ENCODE data around the gene DLG4. TPM values are rescaled to one million over a fixed set of nuclear protein-coding genes. Genes with fewer than 3 reads are reported as not detected.

Gene DLG4
- total RNA-seq, 2 experiments from 2014 or later = 9.5 to 9.7 TPM

DNA sequence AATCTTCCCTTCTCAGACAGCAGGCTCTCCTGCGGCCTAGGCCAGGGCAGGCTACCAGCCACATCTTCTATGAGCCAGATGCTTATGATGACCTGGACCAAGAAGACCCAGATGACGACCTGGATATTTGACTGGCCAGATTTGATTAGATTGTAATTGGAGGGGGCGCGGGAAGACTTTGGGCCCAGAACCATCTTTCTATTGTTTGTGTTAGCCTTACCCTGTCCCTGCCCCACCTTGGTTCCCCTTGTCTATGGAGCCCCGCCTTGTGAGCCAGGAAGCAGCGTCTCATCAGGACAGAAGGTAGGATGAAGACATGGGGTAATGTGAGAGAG, 39.9 kb upstream of the DLG4 start:
- ATAC-seq = no peak
- peaks cover 40% of the 10 kb centered on the region for H3K4me1 Mint-ChIP-seq (ENCODE audit: low read depth)
- H3K27me3 Mint-ChIP-seq = peaks cover 18% of the 10 kb centered on the region
- H3K36me3 Mint-ChIP-seq (ENCODE audit: low read depth) = peaks cover 31% of the 10 kb centered on the region
- H3K9me3 Mint-ChIP-seq = no peaks in the 10 kb centered on the region
- intact Hi-C loops (cut with micrococcal nuclease) = no loop called here
- peak overlapping the region; percentile 68 for H3K27ac Mint-ChIP-seq
- ChIA-PET POLR2A (interaction anchor here (0.6 to 1.7 kb wide), 5 partner anchors 8 to 40 kb away, joined by 3 to 6 read pairs (median 4); partner anchors contain the start of genes CTDNEP1 and DLG4), CTCF (interaction anchor here (0.7 to 1.1 kb wide), 2 partner anchors 37 to 39 kb away, joined by 4 to 5 read pairs; no protein-coding TSS in a partner anchor)
- no peak overlapping the region for H3K4me3 Mint-ChIP-seq
- TF ChIP-seq, protein P1, sequence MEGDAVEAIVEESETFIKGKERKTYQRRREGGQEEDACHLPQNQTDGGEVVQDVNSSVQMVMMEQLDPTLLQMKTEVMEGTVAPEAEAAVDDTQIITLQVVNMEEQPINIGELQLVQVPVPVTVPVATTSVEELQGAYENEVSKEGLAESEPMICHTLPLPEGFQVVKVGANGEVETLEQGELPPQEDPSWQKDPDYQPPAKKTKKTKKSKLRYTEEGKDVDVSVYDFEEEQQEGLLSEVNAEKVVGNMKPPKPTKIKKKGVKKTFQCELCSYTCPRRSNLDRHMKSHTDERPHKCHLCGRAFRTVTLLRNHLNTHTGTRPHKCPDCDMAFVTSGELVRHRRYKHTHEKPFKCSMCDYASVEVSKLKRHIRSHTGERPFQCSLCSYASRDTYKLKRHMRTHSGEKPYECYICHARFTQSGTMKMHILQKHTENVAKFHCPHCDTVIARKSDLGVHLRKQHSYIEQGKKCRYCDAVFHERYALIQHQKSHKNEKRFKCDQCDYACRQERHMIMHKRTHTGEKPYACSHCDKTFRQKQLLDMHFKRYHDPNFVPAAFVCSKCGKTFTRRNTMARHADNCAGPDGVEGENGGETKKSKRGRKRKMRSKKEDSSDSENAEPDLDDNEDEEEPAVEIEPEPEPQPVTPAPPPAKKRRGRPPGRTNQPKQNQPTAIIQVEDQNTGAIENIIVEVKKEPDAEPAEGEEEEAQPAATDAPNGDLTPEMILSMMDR (IDR thresholded peaks at IDR 0.05) = no peak
- DNase-seq = no peak

DNA sequence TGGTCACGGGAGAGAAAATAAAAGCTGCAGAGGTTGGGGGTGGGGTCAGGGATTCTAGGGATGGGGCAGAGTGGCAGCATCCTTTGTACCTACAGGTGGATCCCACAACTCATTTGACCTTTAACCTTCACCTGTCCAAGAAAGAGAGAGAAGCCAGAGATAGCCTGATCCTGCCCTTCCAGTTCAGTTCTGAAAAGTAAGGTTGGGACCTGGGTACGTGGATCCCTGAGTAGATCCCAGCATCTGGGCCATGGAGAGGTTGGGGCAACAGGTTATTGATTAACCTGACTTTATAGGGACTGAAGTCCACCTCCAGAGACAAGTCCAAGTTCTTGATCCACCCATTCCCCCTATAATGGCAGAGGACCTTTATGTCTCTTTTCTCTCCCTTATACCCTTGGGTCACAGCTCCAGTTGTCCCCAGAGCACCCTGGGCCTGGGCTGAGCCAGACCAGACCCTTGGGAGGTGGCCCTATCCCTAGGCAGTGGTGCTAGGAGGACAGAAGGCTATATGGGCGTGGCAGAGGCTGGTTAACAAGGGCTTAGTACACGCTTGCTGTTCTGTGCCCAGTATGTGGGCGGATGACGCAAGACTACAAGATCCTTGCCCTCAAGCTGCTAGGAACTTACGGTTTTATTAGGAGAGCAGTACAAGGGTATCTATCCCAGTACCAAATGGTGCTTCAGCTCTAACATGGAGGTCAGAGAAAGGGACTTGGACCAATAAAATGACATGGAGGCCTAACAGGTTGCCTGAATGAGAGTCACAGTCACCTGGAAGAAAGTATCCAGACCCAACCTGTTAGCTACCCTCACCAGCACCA, 39.3 kb upstream of the DLG4 start:
- DNase-seq (peak; percentile 51), ATAC-seq (no peak)
- ChIA-PET POLR2A (interaction anchor here (0.6 to 1.7 kb wide), 5 partner anchors 8 to 52 kb away, joined by 3 to 6 read pairs (median 4); partner anchors contain the start of gene CTDNEP1), CTCF (interaction anchor here (1.1 kb wide), 1 partner anchor 38 kb away, joined by 5 read pairs; no protein-coding TSS in a partner anchor)
- TF ChIP-seq, protein P1 (IDR thresholded peaks at IDR 0.05) = no peak
- intact Hi-C loops (cut with micrococcal nuclease) = no loop called here
- Mint-ChIP-seq H3K36me3 (ENCODE audit: low read depth) (peaks cover 37% of the 10 kb centered on the region), H3K27ac (peak overlapping the region; percentile 68), H3K9me3 (no peaks in the 10 kb centered on the region), H3K4me1 (ENCODE audit: low read depth) (peaks cover 41% of the 10 kb centered on the region), H3K27me3 (peaks cover 17% of the 10 kb centered on the region), H3K4me3 (no peak overlapping the region)

DNA sequence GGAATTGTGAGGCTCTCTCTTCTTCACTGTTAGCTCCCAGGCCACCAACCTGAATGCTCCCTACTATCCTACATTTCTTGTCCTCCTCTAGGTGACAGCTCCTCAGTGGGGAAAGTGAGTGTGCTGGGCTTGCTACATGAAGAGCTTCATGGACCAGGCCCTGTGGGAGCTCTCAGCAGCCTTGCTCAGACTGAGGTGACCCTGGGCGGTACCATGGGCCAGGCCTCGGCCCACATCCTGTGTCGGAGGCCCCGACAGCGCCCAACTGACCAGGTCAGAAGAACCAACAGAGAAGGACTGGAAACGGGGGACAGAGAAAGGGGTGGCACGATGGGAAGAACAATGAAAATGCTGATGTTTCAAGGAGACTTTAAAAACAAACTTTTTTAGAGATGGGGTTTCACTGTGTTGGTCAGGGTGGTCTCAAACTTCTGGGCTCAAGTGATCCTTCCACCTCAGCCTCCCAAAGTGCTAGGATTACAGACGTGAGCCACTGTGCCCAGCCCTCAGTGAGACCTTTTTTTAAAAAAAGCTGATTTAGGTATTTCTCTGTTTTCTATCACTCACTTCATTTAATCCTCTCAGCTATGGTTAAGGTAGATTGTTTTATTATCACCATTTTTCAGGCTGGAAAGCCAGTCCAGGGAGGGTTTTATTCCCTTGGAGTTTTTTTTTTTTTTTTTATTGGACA, 37.3 kb upstream of the DLG4 start:
- Mint-ChIP-seq H3K27me3 (peaks cover 2% of the 10 kb centered on the region), H3K27ac (peak overlapping the region; percentile 48), H3K36me3 (ENCODE audit: low read depth) (peaks cover 46% of the 10 kb centered on the region), H3K4me3 (no peak overlapping the region), H3K4me1 (ENCODE audit: low read depth) (peaks cover 37% of the 10 kb centered on the region), H3K9me3 (no peaks in the 10 kb centered on the region)
- ATAC-seq (no peak), DNase-seq (no peak)
- intact Hi-C loops (cut with micrococcal nuclease) = no loop called here
- POLR2A ChIA-PET = interaction anchor here (0.6 to 1.2 kb wide), 5 partner anchors 9 to 57 kb away, joined by 3 read pairs; partner anchors contain the start of gene GABARAP
- TF ChIP-seq, protein P1 (IDR thresholded peaks at IDR 0.05) = no peak
- CTCF ChIA-PET = interaction anchor here (1.0 to 2.0 kb wide), 5 partner anchors 9 to 211 kb away, joined by 3 to 7 read pairs (median 4); partner anchors contain the start of gene SLC2A4

DNA sequence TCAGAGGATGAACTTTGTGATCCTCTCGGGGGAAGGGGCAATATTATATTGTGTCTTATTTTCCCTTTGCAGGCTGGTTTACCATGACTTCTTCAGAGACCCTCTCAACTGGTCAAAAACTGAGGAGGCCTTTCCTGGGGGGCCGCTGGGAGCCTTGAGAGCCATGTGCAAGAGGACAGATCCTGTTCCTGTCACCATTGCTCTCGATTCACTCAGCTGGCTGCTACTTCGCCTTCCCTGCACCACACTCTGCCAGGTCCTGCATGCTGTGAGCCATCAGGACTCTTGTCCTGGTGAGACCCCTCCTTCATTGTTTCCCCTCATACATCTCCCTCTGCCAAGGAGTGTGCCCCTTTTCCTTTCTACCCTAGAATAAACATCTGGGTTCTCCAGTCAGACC, 34.9 kb upstream of the DLG4 start:
- TF ChIP-seq, protein P1 (IDR thresholded peaks at IDR 0.05) = no peak
- ChIA-PET CTCF (interaction anchor here (1.7 kb wide), 1 partner anchor 42 kb away, joined by 6 read pairs; no protein-coding TSS in a partner anchor), POLR2A (interaction anchor here (0.6 to 1.2 kb wide), 4 partner anchors 12 to 123 kb away, joined by 3 to 4 read pairs (median 3); no protein-coding TSS in a partner anchor)
- Mint-ChIP-seq H3K27ac (peak overlapping the region; percentile 24), H3K9me3 (no peaks in the 10 kb centered on the region), H3K4me3 (no peak overlapping the region), H3K27me3 (no peaks in the 10 kb centered on the region), H3K36me3 (ENCODE audit: low read depth) (peaks cover 49% of the 10 kb centered on the region), H3K4me1 (ENCODE audit: low read depth) (peaks cover 34% of the 10 kb centered on the region)
- intact Hi-C loops (cut with micrococcal nuclease) = no loop called here
- no peak for DNase-seq
- no peak for ATAC-seq

Measured in activated CD8-positive, alpha-beta T cell treated with anti-CD3 and anti-CD28 coated beads for 36 hours (primary cell).